GM12878 (cell line): ENCODE results near the gene PPM1D. TPM values are rescaled to one million over a fixed set of nuclear protein-coding genes. Genes with fewer than 3 reads are reported as not detected.
"Not testable (repeated sequence)": the region's sequence is repeated elsewhere in the genome, so short reads cannot be mapped to it uniquely, and the experiment has no call there.

Experiments
- ATAC-seq: fragments of 200-7000 bp; cut with Tn5 transposase; 3 replicates; pipeline ENCODE4 v1.9.1; 2020; ENCODE audit warnings: mild to moderate bottlenecking, moderate library complexity
- BruUV-seq: library from RNA; stranded (reverse); fragments of 400-500 nt; replicated peaks from 2 replicates; lab custom pipeline; 2021; lab: Mats Ljungman, UMichigan
- CTCF ChIA-PET: fragments of 300-600 bp; sonication (Branson Sonifier 250); formaldehyde crosslinking; extraction: SDS; loops from one replicate; lab custom pipeline; 2021; ENCODE audit warnings: inconsistent platforms; lab: Yijun Ruan, JAX
- POLR2A ChIA-PET: fragments of 350-600 bp; formaldehyde crosslinking; extraction: SDS; loops from one replicate; lab custom pipeline; 2021; ENCODE audit warnings: inconsistent platforms; lab: Charles Lee
- RAD21 ChIA-PET: fragments of 300-600 bp; sonication (Branson Sonifier 250); formaldehyde crosslinking; loops from one replicate; lab custom pipeline; 2023; ENCODE audit warnings: antibody characterized with exemption; ENCODE audit not compliant: unreplicated experiment; lab: Charles Lee
- SMC1A ChIA-PET: fragments of 300-600 bp; sonication (Branson Sonifier 250); formaldehyde crosslinking; loops from one replicate; lab custom pipeline; 2023; ENCODE audit not compliant: unreplicated experiment, uncharacterized antibody; lab: Charles Lee
- DNase-seq: peaks from one replicate; pipeline ENCODE4 v3.0.0-alpha.2; 2011; ENCODE audit warnings: low read depth, low spot score
- FAIRE-seq: peaks from 3 replicates; lab custom pipeline; 2011; peaks lifted over from hg19 to GRCh38; lab: Jason Lieb, UNC
- H2AFZ ChIP-seq: 2 replicates; pipeline ENCODE4 v1.6.0; 2011; ENCODE audit warnings: low read depth, low read length, control low read depth; ENCODE audit not compliant: control insufficient read depth
- H3K27ac ChIP-seq: 2 replicates; pipeline ENCODE4 v1.5.1; 2011; ENCODE audit warnings: control low read depth; ENCODE audit not compliant: control insufficient read depth, insufficient read depth
- H3K27me3 ChIP-seq, 2 experiments: replicated peaks in 1 of 2; 2 replicates each; pipeline versions ENCODE4 v1.6.0 to v1.6.1; 2011; ENCODE audit warnings: low read length in 1 of 2; ENCODE audit not compliant: control insufficient read depth in 2 of 2, insufficient read depth in 2 of 2
- H3K36me3 ChIP-seq, 2 experiments: 2 replicates each; pipeline ENCODE4 v1.5.1; 2011; ENCODE audit warnings: low read length in 1 of 2; ENCODE audit not compliant: control insufficient read depth in 2 of 2, insufficient read depth in 2 of 2
- H3K4me1 ChIP-seq: 2 replicates; pipeline ENCODE4 v1.6.1; 2011; ENCODE audit warnings: mild to moderate bottlenecking, low read length, moderate library complexity, mixed read lengths; ENCODE audit not compliant: control insufficient read depth, insufficient read depth
- H3K4me2 ChIP-seq: 2 replicates; pipeline ENCODE4 v1.6.0; 2011; ENCODE audit warnings: control low read depth; ENCODE audit not compliant: control insufficient read depth, insufficient read depth
- H3K4me3 ChIP-seq: fragments of 200-600 bp; sonication (generic); 2 replicates; pipeline ENCODE4 v1.5.1; 2016
- H3K79me2 ChIP-seq: 2 replicates; pipeline ENCODE4 v1.6.0; 2011; ENCODE audit warnings: low read length; ENCODE audit not compliant: control insufficient read depth, insufficient read depth
- H3K9ac ChIP-seq: 2 replicates; pipeline ENCODE4 v1.8.0; 2011; ENCODE audit warnings: low read length, control low read depth, mixed read lengths; ENCODE audit not compliant: control insufficient read depth, insufficient read depth
- H3K9me3 ChIP-seq: replicated peaks from 3 replicates; pipeline ENCODE4 v1.5.1; 2011; ENCODE audit warnings: mild to moderate bottlenecking, low read length; ENCODE audit not compliant: control insufficient read depth, insufficient read depth
- H4K20me1 ChIP-seq: 2 replicates; pipeline ENCODE4 v1.6.0; 2011; ENCODE audit not compliant: control insufficient read depth, insufficient read depth
- BHLHE40 ChIP-seq, 2 experiments: fragments of 450-650 bp in 1 of 2; IDR thresholded peaks; 2 replicates each; pipeline ENCODE4 v1.6.1; 2011 to 2017; ENCODE audit warnings: low read depth in 2 of 2, borderline replicate concordance in 1 of 2, improper control_type of control experiment in 1 of 2, low read length in 1 of 2, mild to moderate bottlenecking in 1 of 2
- IKZF1 ChIP-seq: fragments of 450-650 bp; conservative IDR thresholded peaks from 2 replicates; pipeline ENCODE4 v1.6.1; 2017; ENCODE audit warnings: antibody characterized with exemption, mild to moderate bottlenecking
- JUND ChIP-seq: IDR thresholded peaks from 2 replicates; pipeline ENCODE4 v1.6.1; 2012; ENCODE audit warnings: low read depth, mild to moderate bottlenecking, low read length, improper control_type of control experiment, moderate library complexity
- KLF5 ChIP-seq: fragments of 450-650 bp; IDR thresholded peaks from 2 replicates; pipeline ENCODE4 v1.6.1; 2014; ENCODE audit warnings: mild to moderate bottlenecking; ENCODE audit not compliant: partially characterized antibody
- LARP7 ChIP-seq: fragments of 450-650 bp; IDR thresholded peaks from 2 replicates; pipeline ENCODE4 v1.6.1; 2017; ENCODE audit warnings: mild to moderate bottlenecking
- MEF2A ChIP-seq: IDR thresholded peaks from 2 replicates; pipeline ENCODE4 v1.6.1; 2011; ENCODE audit warnings: low read depth, mild to moderate bottlenecking, low read length, moderate library complexity; ENCODE audit not compliant: insufficient read depth
- NBN ChIP-seq: fragments of 450-650 bp; IDR thresholded peaks from 2 replicates; pipeline ENCODE4 v1.6.1; 2016
- RELA ChIP-seq: fragments of 450-650 bp; IDR thresholded peaks from 2 replicates; pipeline ENCODE4 v1.8.0; 2014; ENCODE audit warnings: borderline replicate concordance; ENCODE audit not compliant: partially characterized antibody
- TAF1 ChIP-seq: IDR thresholded peaks from 2 replicates; pipeline ENCODE4 v1.6.1; 2011; ENCODE audit warnings: mild to moderate bottlenecking, low read depth, low read length, borderline replicate concordance
- TCF3 ChIP-seq: IDR thresholded peaks from 2 replicates; pipeline ENCODE4 v1.6.1; 2012; ENCODE audit warnings: low read depth, mild to moderate bottlenecking, low read length, borderline replicate concordance; ENCODE audit not compliant: insufficient read depth
- ZNF687 ChIP-seq: fragments of 450-650 bp; IDR thresholded peaks from 2 replicates; pipeline ENCODE4 v1.6.1; 2017; ENCODE audit warnings: mild to moderate bottlenecking, moderate library complexity
- WGBS: methylation state at CpG from one replicate; pipeline ENCODE4 v1.1.6; 2016; ENCODE audit warnings: low lambda C conversion rate; ENCODE audit not compliant: insufficient replicate concordance, insufficient coverage; ENCODE audit errors: missing lambda C conversion rate; 5-methylcytosine and 5-hydroxymethylcytosine counted together
- in situ Hi-C: fragments of 300-500 bp; cut with MboI; formaldehyde crosslinking; loops from 9 replicates; pipeline ENCODE4 v1.14.3; 2018; ENCODE audit warnings: mixed read lengths
- intact Hi-C: fragments of 100-400 bp; cut with micrococcal nuclease; formaldehyde crosslinking; loops from one replicate; pipeline ENCODE4 v1.14.2; 2022; ENCODE audit not compliant: unreplicated experiment
- polyA plus RNA-seq, 11 experiments: library from polyadenylated mRNA; depleted of rRNA in 4 of 11; unstranded in 6 of 11; stranded (reverse) in 5 of 11; fragments of >200 nt; fragmentation: Nextera tagmentation in 4 of 11; fragmentation: Illumina TruSeq in 1 of 11; extraction: Ambion mirVana in 4 of 11; extraction: Trizol in 1 of 11; gene quantifications; 1 replicate in 1 of 11; 2 replicates in 10 of 11; pipeline versions ENCODE4 v1.2.1 to v1.2.3, GENCODE V29; 2011 to 2016; ENCODE audit warnings: inconsistent platforms in 2 of 11, missing spikeins in 2 of 11, low read depth in 1 of 11
- total RNA-seq, 4 experiments: library from RNA; depleted of rRNA in 3 of 4; stranded (reverse); fragments of >200 nt in 3 of 4; fragmentation: Illumina TruSeq in 1 of 4; extraction: Trizol in 1 of 4; gene quantifications; 2 replicates each; pipeline versions ENCODE4 v1.2.1 to v1.2.3, GENCODE V29; 2013 to 2021

PPM1D gene
- total and polyA plus RNA-seq, 10 of the 15 experiments (the other 5 are each of a cell fraction or from before 2014, with no cell fraction given) = 1.9 to 20.8 (median 10.7) TPM

DNA sequence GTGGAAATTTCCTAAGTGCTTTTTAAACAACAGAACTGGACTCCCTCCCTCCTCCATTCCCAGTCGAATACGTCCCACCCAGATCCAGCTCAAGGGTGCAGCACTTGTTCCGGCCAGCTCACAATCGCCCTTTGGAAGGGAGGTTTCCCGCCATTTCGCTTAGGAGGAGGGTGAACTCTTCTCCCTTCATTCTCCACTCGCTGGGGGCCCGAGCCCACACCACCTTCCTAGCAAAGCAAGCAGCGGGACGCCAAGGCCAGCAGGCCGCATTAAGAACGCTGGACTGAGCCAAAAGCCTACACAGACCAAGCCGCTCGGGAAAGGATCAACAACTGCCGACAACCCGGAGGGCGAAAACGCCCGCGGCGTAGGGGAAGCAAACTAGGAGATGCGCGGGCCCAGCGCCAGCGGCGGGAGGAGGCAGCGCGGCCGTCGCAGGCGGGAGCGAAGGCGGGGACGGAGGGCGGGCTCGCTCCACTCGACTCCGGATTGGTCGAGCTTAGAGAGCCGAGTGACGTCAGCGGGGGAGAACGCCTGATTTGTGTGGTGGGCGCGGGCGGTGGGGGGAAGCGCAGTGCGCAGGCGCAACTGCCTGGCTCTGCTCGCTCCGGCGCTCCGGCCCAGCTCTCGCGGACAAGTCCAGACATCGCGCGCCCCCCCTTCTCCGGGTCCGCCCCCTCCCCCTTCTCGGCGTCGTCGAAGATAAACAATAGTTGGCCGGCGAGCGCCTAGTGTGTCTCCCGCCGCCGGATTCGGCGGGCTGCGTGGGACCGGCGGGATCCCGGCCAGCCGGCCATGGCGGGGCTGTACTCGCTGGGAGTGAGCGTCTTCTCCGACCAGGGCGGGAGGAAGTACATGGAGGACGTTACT lies at the start of gene PPM1D (continued):
- TF ChIP-seq ZNF687 = peak; percentile 28; the same call in 1 of the 2 replicates
- peak; percentile 91; the same call in 1 of the 2 replicates for TF ChIP-seq NBN
- TF ChIP-seq MEF2A = no peak
- peak in 1 of 2 experiments; percentile 53; a peak in 1 of 4 replicates for TF ChIP-seq BHLHE40 (IDR thresholded peaks at IDR 0.05; ENCODE audit: borderline replicate concordance in 1 of 2, low read depth in 2 of 2, low read length in 1 of 2)
- peak; percentile 60; the same call in 1 of the 2 replicates for TF ChIP-seq TCF3
- peak; percentile 83 for TF ChIP-seq TAF1
- peak; percentile 63 for TF ChIP-seq RELA
- peak; percentile 95 for TF ChIP-seq IKZF1
- TF ChIP-seq KLF5 = no peak
- TF ChIP-seq LARP7 = no peak
- peak; percentile 52; the same call in 1 of the 2 replicates for TF ChIP-seq JUND

- H3K4me1 ChIP-seq, H4K20me1 ChIP-seq, H3K27ac ChIP-seq, H3K9ac ChIP-seq, ATAC-seq, H3K27me3 ChIP-seq, in situ Hi-C loops, H3K4me2 ChIP-seq, FAIRE-seq, SMC1A ChIA-PET, H3K9me3 ChIP-seq, H3K4me3 ChIP-seq, intact Hi-C loops, CTCF ChIA-PET, H3K79me2 ChIP-seq, BruUV-seq, RAD21 ChIA-PET, H3K36me3 ChIP-seq, DNase-seq, H2AFZ ChIP-seq, POLR2A ChIA-PET: not testable (repeated sequence)
- WGBS = 85% methylated on average over 6 of the region's 13 CpGs
Observed at GRCh38 chr17:60552255-60552654, 47.7 kb upstream of the PPM1D start.
